Measurements from ENCODE around the gene PSKH1. TPM values are rescaled to one million over a fixed set of nuclear protein-coding genes. Genes with fewer than 3 reads are reported as not detected.

The PSKH1 gene
- total and polyA plus RNA-seq, 8 donors, result 12.7 to 17.7 (median 15.5) TPM

DNA sequence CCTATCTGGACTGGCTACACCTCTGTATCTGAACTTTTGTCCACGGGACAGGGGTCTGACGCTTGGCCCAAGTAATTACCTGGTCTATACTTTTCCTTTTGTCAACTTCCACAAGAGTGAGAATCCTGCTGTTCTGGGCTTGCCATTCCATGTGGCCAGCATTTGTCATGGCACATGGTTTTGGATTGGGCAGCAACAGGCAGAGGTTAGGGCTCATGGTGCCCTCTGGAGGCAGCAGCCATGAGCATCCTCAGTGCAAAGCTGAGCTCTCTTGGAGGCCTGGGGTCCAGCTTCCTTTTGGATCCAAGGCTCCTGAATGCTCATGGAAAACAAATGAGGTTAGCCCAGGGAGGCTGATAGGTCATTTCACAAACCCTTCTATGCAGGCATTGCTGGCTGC is 27.7 kb upstream of the PSKH1 start:
- intact Hi-C loops (cut with DNase I), result no loop called here
- no peaks in the 10 kb centered on the region for H3K27me3 ChIP-seq
- H3K4me1 ChIP-seq, result peaks cover 8 to 18% (median 13%) of the 10 kb centered on the region in 3 donors
- no peak overlapping the region for H3K4me3 ChIP-seq
- H3K27ac ChIP-seq, result no peak overlapping the region
- DNase-seq (peak in 1 of 6 donors; percentile 40), ATAC-seq (peak in 1 of 4 donors; percentile 23), FAIRE-seq (no peak)
- H3K36me3 ChIP-seq, result peaks cover 0 to 6% (median 2%) of the 10 kb centered on the region in 3 donors
- TF ChIP-seq, protein P1, sequence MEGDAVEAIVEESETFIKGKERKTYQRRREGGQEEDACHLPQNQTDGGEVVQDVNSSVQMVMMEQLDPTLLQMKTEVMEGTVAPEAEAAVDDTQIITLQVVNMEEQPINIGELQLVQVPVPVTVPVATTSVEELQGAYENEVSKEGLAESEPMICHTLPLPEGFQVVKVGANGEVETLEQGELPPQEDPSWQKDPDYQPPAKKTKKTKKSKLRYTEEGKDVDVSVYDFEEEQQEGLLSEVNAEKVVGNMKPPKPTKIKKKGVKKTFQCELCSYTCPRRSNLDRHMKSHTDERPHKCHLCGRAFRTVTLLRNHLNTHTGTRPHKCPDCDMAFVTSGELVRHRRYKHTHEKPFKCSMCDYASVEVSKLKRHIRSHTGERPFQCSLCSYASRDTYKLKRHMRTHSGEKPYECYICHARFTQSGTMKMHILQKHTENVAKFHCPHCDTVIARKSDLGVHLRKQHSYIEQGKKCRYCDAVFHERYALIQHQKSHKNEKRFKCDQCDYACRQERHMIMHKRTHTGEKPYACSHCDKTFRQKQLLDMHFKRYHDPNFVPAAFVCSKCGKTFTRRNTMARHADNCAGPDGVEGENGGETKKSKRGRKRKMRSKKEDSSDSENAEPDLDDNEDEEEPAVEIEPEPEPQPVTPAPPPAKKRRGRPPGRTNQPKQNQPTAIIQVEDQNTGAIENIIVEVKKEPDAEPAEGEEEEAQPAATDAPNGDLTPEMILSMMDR (IDR thresholded peaks at IDR 0.05), result no peak
- no peaks in the 10 kb centered on the region for H3K9me3 ChIP-seq
- WGBS, 2 donors, result 94% methylated on average over 2 of the region's 2 CpGs

- FAIRE-seq, result no peak
- H3K4me3 ChIP-seq, result no peak overlapping the region
- peak overlapping the region; percentile 50 to 88 (median 84) for H3K27ac ChIP-seq
- 34 to 37% methylated on average over 6 of the region's 6 CpGs for WGBS, 2 donors
- H3K36me3 ChIP-seq, result peaks cover 0 to 6% (median 2%) of the 10 kb centered on the region in 3 donors
- ATAC-seq, result peak; percentile 76 to 79 (median 76)
- DNase-seq, result peak; percentile 77 to 94 (median 90)
- H3K4me1 ChIP-seq, result peaks cover 8 to 23% (median 18%) of the 10 kb centered on the region in 3 donors
- H3K27me3 ChIP-seq, result no peaks in the 10 kb centered on the region
- TF ChIP-seq, protein P1 (IDR thresholded peaks at IDR 0.05), result no peak
- intact Hi-C loops (cut with DNase I), result no loop called here
- H3K9me3 ChIP-seq, result no peaks in the 10 kb centered on the region
Observed at GRCh38 chr16:67868290-67868689, 24.8 kb upstream of the PSKH1 start.

DNA sequence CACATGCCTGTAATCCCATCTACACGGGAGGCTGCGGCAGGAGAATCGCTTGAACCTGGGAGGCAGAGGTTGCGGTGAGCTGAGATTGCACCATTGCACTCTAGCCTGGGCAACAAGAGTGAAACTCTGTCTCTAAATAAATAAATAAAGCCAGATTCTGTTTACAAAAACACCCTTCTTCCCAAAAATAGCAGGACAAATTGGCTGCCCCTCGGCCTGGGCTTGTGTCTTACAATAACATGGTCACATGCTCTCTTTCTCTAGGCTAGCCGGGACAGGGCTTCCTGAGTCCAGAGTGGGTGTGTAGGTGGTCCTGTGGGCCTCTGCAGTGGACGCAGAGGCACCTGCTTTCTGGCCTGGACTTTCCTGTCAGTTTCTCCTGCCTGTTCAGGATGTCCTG is 23.4 kb upstream of the PSKH1 start:
- Histone ChIP-seq H3K27ac (peak overlapping the region in 2 of 4 donors; percentile 87 to 88), H3K27me3 (no peaks in the 10 kb centered on the region), H3K36me3 (peaks cover 0 to 6% (median 2%) of the 10 kb centered on the region in 3 donors), H3K9me3 (no peaks in the 10 kb centered on the region), H3K4me1 (peaks cover 16 to 33% (median 18%) of the 10 kb centered on the region in 3 donors), H3K4me3 (no peak overlapping the region)
- no peak for FAIRE-seq
- 81 to 84% methylated on average over 7 of the region's 7 CpGs for WGBS, 2 donors
- intact Hi-C loops (cut with DNase I), result no loop called here
- TF ChIP-seq, protein P1 (IDR thresholded peaks at IDR 0.05), result no peak
- ATAC-seq, result no peak
- no peak for DNase-seq

DNA sequence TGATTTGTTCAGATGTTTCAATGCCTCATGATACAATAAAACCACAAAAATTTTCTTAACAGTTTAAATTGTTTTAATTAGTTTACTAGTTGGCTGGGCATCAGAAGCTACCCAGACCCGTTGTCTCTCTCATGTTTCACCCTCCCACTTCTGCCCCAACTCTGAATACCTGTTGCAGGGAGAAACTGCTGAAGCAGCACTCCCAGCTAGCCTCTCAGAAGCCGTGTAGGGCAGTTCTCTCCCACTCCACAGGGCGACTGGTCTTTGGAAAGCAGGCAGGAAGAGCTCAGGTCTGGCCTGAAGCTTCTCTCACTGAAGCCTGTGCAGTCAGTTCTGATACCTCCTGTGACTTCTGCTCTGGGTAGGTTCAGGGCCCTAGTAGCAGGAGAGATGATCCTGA is 21.8 kb upstream of the PSKH1 start:
- WGBS, 2 donors, result 73% methylated on average over 3 of the region's 3 CpGs
- Histone ChIP-seq H3K36me3 (peaks cover 0 to 2% (median 0%) of the 10 kb centered on the region in 3 donors), H3K4me3 (no peak overlapping the region), H3K27ac (no peak overlapping the region), H3K9me3 (no peaks in the 10 kb centered on the region), H3K27me3 (no peaks in the 10 kb centered on the region), H3K4me1 (peaks cover 16 to 39% (median 18%) of the 10 kb centered on the region in 3 donors)
- intact Hi-C loops (cut with DNase I), result no loop called here
- TF ChIP-seq, protein P1 (IDR thresholded peaks at IDR 0.05), result no peak
- DNase-seq, result no peak
- ATAC-seq, result no peak
- no peak for FAIRE-seq

- H3K36me3 ChIP-seq, result peaks cover 0 to 9% (median 6%) of the 10 kb centered on the region in 3 donors
- 60 to 65% methylated on average over 2 of the region's 2 CpGs for WGBS, 2 donors
- peak overlapping the region in 3 of 4 donors; percentile 79 to 95 (median 91) for H3K4me3 ChIP-seq
- TF ChIP-seq, protein P1 (IDR thresholded peaks at IDR 0.05), result no peak
- H3K27ac ChIP-seq, result peak overlapping the region; percentile 49 to 87 (median 76)
- no peaks in the 10 kb centered on the region for H3K27me3 ChIP-seq
- peaks cover 16 to 39% (median 18%) of the 10 kb centered on the region in 3 donors for H3K4me1 ChIP-seq
- no peaks in the 10 kb centered on the region for H3K9me3 ChIP-seq
- intact Hi-C loops (cut with DNase I), result no loop called here
- FAIRE-seq, result no peak
- no peak for DNase-seq
- no peak for ATAC-seq
Observed at GRCh38 chr16:67872131-67872630, 20.9 kb upstream of the PSKH1 start.

Measured in pancreas (tissue), 10 donors.